ENCODE results near the gene CNOT1.
A peak's percentile ranks its signal among the peaks of the same experiment; 100 is the strongest.

CNOT1 gene

GRCh38 chr16:58516768-58517107 is 112.9 kb downstream of the CNOT1 start:
- DNase-seq (ENCODE audit: low spot score): peak; percentile 45

GRCh38 chr16:58515871-58516767 is 113.5 kb downstream of the CNOT1 start:
- peak; percentile 65 for DNase-seq (ENCODE audit: low spot score)

- DNase-seq (ENCODE audit: low spot score): peak; percentile 93
These were observed 114.3 kb downstream of the CNOT1 start, which contains the start of gene SETD6 for GRCh38 chr16:58515125-58515870. TSS of gene SETD6 (plus strand) at chr16:58515517. CDS start at chr16:58515538, 21 bp downstream.

GRCh38 chr16:58513874-58514273 is 115.8 kb downstream of the CNOT1 start:
- DNase-seq (ENCODE audit: low spot score): no peak

GRCh38 chr16:58511933-58512815 is 117.5 kb downstream of the CNOT1 start:
- peak; percentile 89 for DNase-seq (ENCODE audit: low spot score)

- peak; percentile 45 for DNase-seq (ENCODE audit: low spot score)
These were observed 118.6 kb downstream of the CNOT1 start for GRCh38 chr16:58510776-58511628.

- DNase-seq (ENCODE audit: low spot score): no peak
These were observed 119.4 kb downstream of the CNOT1 start for GRCh38 chr16:58510097-58510775.

GRCh38 chr16:58509256-58510096 is 120.2 kb downstream of the CNOT1 start:
- peak; percentile 42 for DNase-seq (ENCODE audit: low spot score)

- DNase-seq (ENCODE audit: low spot score): no peak
These were observed 120.9 kb downstream of the CNOT1 start for GRCh38 chr16:58508671-58509251.

- no peak for DNase-seq (ENCODE audit: low spot score)
These were observed 121.5 kb downstream of the CNOT1 start for GRCh38 chr16:58507963-58508670.

GRCh38 chr16:58507195-58507962 is 122.2 kb downstream of the CNOT1 start:
- DNase-seq (ENCODE audit: low spot score): no peak

- no peak for DNase-seq (ENCODE audit: low spot score)
These were observed 123.1 kb downstream of the CNOT1 start for GRCh38 chr16:58506241-58507194.

GRCh38 chr16:58503863-58504688 is 125.5 kb downstream of the CNOT1 start:
- no peak for DNase-seq (ENCODE audit: low spot score)

GRCh38 chr16:58503166-58503862 is 126.3 kb downstream of the CNOT1 start:
- DNase-seq (ENCODE audit: low spot score): no peak

All from ecto neural progenitor cell (in vitro differentiated cells).